ENCODE data around the gene SH3RF3.
A peak's percentile ranks its signal among the peaks of the same experiment; 100 is the strongest.

SH3RF3 gene

DNA sequence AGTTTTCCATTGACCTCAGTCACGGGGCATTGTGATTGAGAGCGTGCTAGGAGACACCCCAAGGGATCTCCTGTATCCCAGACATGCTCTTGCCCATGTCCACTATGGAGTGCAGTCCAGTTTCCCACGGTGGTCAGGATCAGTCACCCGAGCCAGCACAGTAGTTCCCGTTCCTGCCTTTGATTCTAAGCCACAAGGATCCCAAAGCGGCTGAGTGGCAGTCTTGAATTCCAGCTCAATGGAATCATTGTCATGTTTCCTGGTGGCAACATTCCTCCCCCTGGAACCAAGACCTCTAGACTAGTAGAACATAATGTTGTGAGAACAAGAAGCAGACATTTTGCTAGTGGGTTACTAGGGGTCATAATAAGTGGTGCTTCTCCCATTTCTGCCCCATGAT lies 330.5 kb downstream of the SH3RF3 start:
- H3K9me3 ChIP-seq: no peaks in the 10 kb centered on the region
- no peaks in the 10 kb centered on the region for H3K27me3 ChIP-seq
- no peaks in the 10 kb centered on the region for H4K20me1 ChIP-seq
- H3K36me3 ChIP-seq: peaks cover 21% of the 10 kb centered on the region
- no peak overlapping the region for H3K27ac ChIP-seq
- peaks cover 50% of the 10 kb centered on the region for H3K4me1 ChIP-seq
- no peak overlapping the region for H3K4me3 ChIP-seq
- TF ChIP-seq Cebpa-rat (IDR thresholded peaks at IDR 0.05): no peak
- no peak overlapping the region for H3K4me2 ChIP-seq
- no peak overlapping the region for H3K9ac ChIP-seq

- no peaks in the 10 kb centered on the region for H3K27me3 ChIP-seq
- H3K4me2 ChIP-seq: no peak overlapping the region; the same call in 1 of the 2 replicates
- no peaks in the 10 kb centered on the region for H4K20me1 ChIP-seq
- TF ChIP-seq Cebpa-rat (IDR thresholded peaks at IDR 0.05): no peak
- H3K36me3 ChIP-seq: peaks cover 18% of the 10 kb centered on the region
- H3K27ac ChIP-seq: no peak overlapping the region
- H3K9ac ChIP-seq: no peak overlapping the region
- H3K9me3 ChIP-seq: no peaks in the 10 kb centered on the region
- peaks cover 47% of the 10 kb centered on the region for H3K4me1 ChIP-seq
- H3K4me3 ChIP-seq: no peak overlapping the region
Measured at GRCh38 chr2:109460553-109461324, 331.7 kb downstream of the SH3RF3 start.

DNA sequence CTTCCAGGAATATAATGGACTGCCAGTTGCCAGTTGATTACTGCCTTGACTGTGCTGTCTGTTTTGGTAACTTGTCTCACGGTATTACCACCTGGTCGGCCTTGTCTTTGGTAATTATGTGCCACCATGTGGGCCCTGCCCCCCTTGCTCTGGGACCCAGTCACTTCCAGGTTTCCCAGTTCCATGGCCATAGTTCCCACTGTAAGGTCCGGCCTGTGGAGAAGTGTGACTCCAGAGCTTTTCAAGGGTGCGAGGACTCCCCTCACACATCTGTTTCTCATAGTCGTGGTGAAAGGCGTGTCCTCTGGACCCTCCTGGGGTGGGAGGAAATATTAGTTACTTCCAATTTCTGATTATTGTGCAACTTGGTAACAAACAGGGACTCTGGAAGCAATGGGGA lies 334.2 kb downstream of the SH3RF3 start:
- H3K4me2 ChIP-seq: no peak overlapping the region
- 0 out of 2 replicates have a peak, but pooled peaks have one; percentile 14 for TF ChIP-seq Cebpa-rat (IDR thresholded peaks at IDR 0.05)
- H3K36me3 ChIP-seq: peaks cover 7% of the 10 kb centered on the region; the same call in 1 of the 2 replicates
- no peaks in the 10 kb centered on the region for H3K9me3 ChIP-seq
- no peaks in the 10 kb centered on the region for H3K27me3 ChIP-seq
- H3K4me3 ChIP-seq: no peak overlapping the region
- H3K27ac ChIP-seq: no peak overlapping the region
- H3K4me1 ChIP-seq: peaks cover 43% of the 10 kb centered on the region
- no peak overlapping the region for H3K9ac ChIP-seq
- no peaks in the 10 kb centered on the region for H4K20me1 ChIP-seq

- no peaks in the 10 kb centered on the region for H3K27me3 ChIP-seq
- no peak overlapping the region for H3K4me2 ChIP-seq
- H3K4me3 ChIP-seq: no peak overlapping the region
- no peak overlapping the region for H3K27ac ChIP-seq
- H3K9me3 ChIP-seq: no peaks in the 10 kb centered on the region
- peaks cover 7% of the 10 kb centered on the region; the same call in 1 of the 2 replicates for H3K36me3 ChIP-seq
- H3K4me1 ChIP-seq: peaks cover 43% of the 10 kb centered on the region
- H4K20me1 ChIP-seq: no peaks in the 10 kb centered on the region
- TF ChIP-seq Cebpa-rat (IDR thresholded peaks at IDR 0.05): no peak
- H3K9ac ChIP-seq: no peak overlapping the region
Measured at GRCh38 chr2:109463891-109464290, 334.9 kb downstream of the SH3RF3 start.

- Histone ChIP-seq H3K27ac (peak overlapping the region; percentile 92), H3K4me3 (no peak overlapping the region; the same call in 1 of the 2 replicates), H3K4me2 (peak overlapping the region; percentile 93), H3K36me3 (no peaks in the 10 kb centered on the region), H3K9me3 (no peaks in the 10 kb centered on the region), H4K20me1 (no peaks in the 10 kb centered on the region), H3K9ac (peak overlapping the region; percentile 60; the same call in 1 of the 2 replicates), H3K27me3 (no peaks in the 10 kb centered on the region), H3K4me1 (peaks cover 57% of the 10 kb centered on the region)
- no peak for TF ChIP-seq Cebpa-rat (IDR thresholded peaks at IDR 0.05)
Measured at GRCh38 chr2:109466674-109467575, 337.9 kb downstream of the SH3RF3 start.

- Histone ChIP-seq H3K27ac (peak overlapping the region; percentile 92), H3K4me1 (peaks cover 65% of the 10 kb centered on the region), H4K20me1 (no peaks in the 10 kb centered on the region), H3K36me3 (no peaks in the 10 kb centered on the region), H3K4me3 (peak overlapping the region; percentile 8; the same call in 1 of the 2 replicates), H3K9ac (peak overlapping the region; percentile 60), H3K9me3 (no peaks in the 10 kb centered on the region), H3K27me3 (no peaks in the 10 kb centered on the region), H3K4me2 (peak overlapping the region; percentile 93)
- TF ChIP-seq Cebpa-rat (IDR thresholded peaks at IDR 0.05): no peak
Measured at GRCh38 chr2:109467701-109468100, 338.7 kb downstream of the SH3RF3 start.

- no peak for TF ChIP-seq Cebpa-rat (IDR thresholded peaks at IDR 0.05)
- Histone ChIP-seq H3K36me3 (no peaks in the 10 kb centered on the region), H3K4me1 (peaks cover 77% of the 10 kb centered on the region), H4K20me1 (no peaks in the 10 kb centered on the region), H3K9me3 (no peaks in the 10 kb centered on the region), H3K27ac (peak overlapping the region; percentile 92), H3K27me3 (no peaks in the 10 kb centered on the region), H3K9ac (0 out of 2 replicates have a peak overlapping the region, but pooled peaks have one; percentile 74), H3K4me3 (no peak overlapping the region), H3K4me2 (peak overlapping the region; percentile 93)
Measured at GRCh38 chr2:109468893-109469292, 339.9 kb downstream of the SH3RF3 start.

DNA sequence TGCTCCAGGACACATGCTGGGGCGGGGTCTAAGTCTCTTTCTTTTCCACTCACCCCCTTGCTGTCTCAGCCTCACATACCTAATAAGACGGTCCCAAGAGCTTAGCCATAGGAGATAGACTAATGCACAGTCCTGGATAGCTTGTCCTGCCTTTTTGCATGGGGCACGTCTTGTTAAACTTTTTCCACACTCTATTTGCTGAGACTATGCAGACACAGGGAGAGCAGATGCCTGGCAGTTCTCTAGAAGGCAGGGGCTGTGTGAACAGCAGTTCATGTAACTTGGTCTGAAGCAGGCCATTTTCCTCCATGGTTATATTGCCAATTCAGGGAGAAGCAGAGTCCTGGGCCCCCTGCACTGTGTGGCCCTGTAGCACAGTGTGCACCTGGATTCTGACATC lies 342.7 kb downstream of the SH3RF3 start:
- Histone ChIP-seq H3K9me3 (no peaks in the 10 kb centered on the region), H4K20me1 (no peaks in the 10 kb centered on the region), H3K36me3 (no peaks in the 10 kb centered on the region), H3K27ac (peak overlapping the region; percentile 92), H3K4me1 (peaks cover 100% of the 10 kb centered on the region), H3K4me3 (no peak overlapping the region), H3K9ac (no peak overlapping the region; the same call in 1 of the 2 replicates), H3K4me2 (peak overlapping the region; percentile 93), H3K27me3 (no peaks in the 10 kb centered on the region)
- no peak for TF ChIP-seq Cebpa-rat (IDR thresholded peaks at IDR 0.05)

GRCh38 chr2:109472331-109472959 lies 343.4 kb downstream of the SH3RF3 start:
- no peaks in the 10 kb centered on the region for H3K27me3 ChIP-seq
- no peak overlapping the region for H3K4me3 ChIP-seq
- no peak for TF ChIP-seq Cebpa-rat (IDR thresholded peaks at IDR 0.05)
- H3K9ac ChIP-seq: peak overlapping the region; percentile 36; the same call in 1 of the 2 replicates
- H3K4me2 ChIP-seq: peak overlapping the region; percentile 93
- H3K9me3 ChIP-seq: no peaks in the 10 kb centered on the region
- H3K36me3 ChIP-seq: no peaks in the 10 kb centered on the region
- no peaks in the 10 kb centered on the region for H4K20me1 ChIP-seq
- peaks cover 100% of the 10 kb centered on the region for H3K4me1 ChIP-seq
- H3K27ac ChIP-seq: peak overlapping the region; percentile 92

All from BLaER1 (cell line).